ENCODE results near the gene MCF2L. TPM values are rescaled to one million over a fixed set of nuclear protein-coding genes. Genes with fewer than 3 reads are reported as not detected.

The MCF2L gene
- total and polyA plus RNA-seq, 10 of the 15 experiments (the other 5 are each of a cell fraction or from before 2014, with no cell fraction given), result 0.06 to 1.1 (median 0.21) TPM; not detected in 2

GRCh38 chr13:113004126-113004525 is 35.1 kb downstream of the MCF2L start:
- H2AFZ ChIP-seq (ENCODE audit: control insufficient read depth, low read depth, low read length), result no peak overlapping the region
- H3K4me1 ChIP-seq (ENCODE audit: control insufficient read depth, insufficient read depth, low read length), result no peaks in the 10 kb centered on the region
- no peak for DNase-seq (ENCODE audit: low read depth, low spot score)
- FAIRE-seq, result no peak
- no peaks in the 10 kb centered on the region for H3K79me2 ChIP-seq (ENCODE audit: control insufficient read depth, insufficient read depth, low read length)
- CTCF ChIA-PET, result no interaction called here
- H3K9me3 ChIP-seq (replicated peaks; ENCODE audit: control insufficient read depth, insufficient read depth, low read length), result no peaks in the 10 kb centered on the region; the same call in 2 of the 3 replicates
- POLR2A ChIA-PET, result no interaction called here
- RAD21 ChIA-PET (ENCODE audit: unreplicated experiment), result no interaction called here
- no peaks in the 10 kb centered on the region for H3K27me3 ChIP-seq (replicated peaks in 1 of 2; ENCODE audit: control insufficient read depth in 2 of 2, insufficient read depth in 2 of 2, low read length in 1 of 2)
- H3K36me3 ChIP-seq (ENCODE audit: control insufficient read depth in 2 of 2, insufficient read depth in 2 of 2, low read length in 1 of 2), result no peaks in the 10 kb centered on the region
- H3K27ac ChIP-seq (ENCODE audit: control insufficient read depth, insufficient read depth), result no peak overlapping the region
- no peaks in the 10 kb centered on the region for H4K20me1 ChIP-seq (ENCODE audit: control insufficient read depth, insufficient read depth)
- no peak overlapping the region for H3K9ac ChIP-seq (ENCODE audit: control insufficient read depth, insufficient read depth, low read length)
- no peak overlapping the region for H3K4me3 ChIP-seq
- 59% methylated on average over 14 of the region's 14 CpGs for WGBS (ENCODE audit: insufficient coverage, insufficient replicate concordance, low lambda C conversion rate, missing lambda C conversion rate)
- ATAC-seq, result no peak
- SMC1A ChIA-PET (ENCODE audit: uncharacterized antibody, unreplicated experiment), result no interaction called here
- H3K4me2 ChIP-seq (ENCODE audit: control insufficient read depth, insufficient read depth), result no peak overlapping the region
- no TSS peak for BruUV-seq (replicated peaks)
- intact Hi-C loops (cut with micrococcal nuclease; ENCODE audit: unreplicated experiment), result no loop called here
- TF ChIP-seq SMC3 (IDR thresholded peaks at IDR 0.05; ENCODE audit: borderline replicate concordance, low read length) (no peak), BACH1 (IDR thresholded peaks at IDR 0.05; ENCODE audit: borderline replicate concordance) (no peak), HSF1 (IDR thresholded peaks at IDR 0.05; ENCODE audit: low read depth, low read length) (no peak), STAT3 (IDR thresholded peaks at IDR 0.05; ENCODE audit: low read depth, low read length) (no peak), SUZ12 (IDR thresholded peaks at IDR 0.05; ENCODE audit: unreplicated experiment) (no peak), USF2 (IDR thresholded peaks at IDR 0.05; ENCODE audit: borderline replicate concordance, low read depth, low read length) (no peak), SREBF2 (IDR thresholded peaks at IDR 0.05; ENCODE audit: low read length) (no peak), CREM (IDR thresholded peaks at IDR 0.05; ENCODE audit: low read depth) (no peak), ZSCAN29 (IDR thresholded peaks at IDR 0.05) (no peak), ZZZ3 (IDR thresholded peaks at IDR 0.05; ENCODE audit: control insufficient read depth, insufficient read length, low read depth) (no peak), ZBTB11 (CRISPR knock-in tag; IDR thresholded peaks at IDR 0.05) (no peak), ESRRA (IDR thresholded peaks at IDR 0.05; ENCODE audit: low read length) (no peak), HDGF (IDR thresholded peaks at IDR 0.05) (no peak), HDAC6 (IDR thresholded peaks at IDR 0.05; ENCODE audit: unreplicated experiment) (no peak), ATF7 (IDR thresholded peaks at IDR 0.05; ENCODE audit: low read depth) (no peak), NR2C2 (IDR thresholded peaks at IDR 0.05; ENCODE audit: borderline replicate concordance, control insufficient read depth, insufficient read length, low read depth) (no peak), POLR2A (IDR thresholded peaks at IDR 0.05; ENCODE audit: low read depth, low read length) (no peak), ZBTB4 (CRISPR knock-in tag; IDR thresholded peaks at IDR 0.05) (no peak), MTA2 (IDR thresholded peaks at IDR 0.05; ENCODE audit: low read depth) (no peak)
- in situ Hi-C loops (cut with MboI), result no loop called here
